Esophagus squamous epithelium (tissue), 5 donors: ENCODE measurements around the gene GAS7. TPM values are rescaled to one million over a fixed set of nuclear protein-coding genes. Genes with fewer than 3 reads are reported as not detected.
A peak's percentile ranks its signal among the peaks of the same experiment; 100 is the strongest.

Experiments used
- DNase-seq: peaks from one replicate; lab custom pipeline; 2025; lab: John Stamatoyannopoulos, UW
- H3K27ac ChIP-seq, 4 donors: fragments of 200-600 bp; sonication (generic); one replicate each; pipeline ENCODE4 v1.5.1; 2016 to 2019; ENCODE audit warnings: mild to moderate bottlenecking in 1 of 4
- H3K27me3 ChIP-seq, 4 donors: fragments of 200-600 bp; sonication (generic); 1 replicate in 3 of 4; 2 replicates in 1 of 4; pipeline versions ENCODE4 v1.5.1 to v1.6.0; 2017 to 2021; ENCODE audit warnings: antibody characterized with exemption in 1 of 4
- H3K36me3 ChIP-seq, 3 donors: fragments of 200-600 bp; sonication (generic); one replicate each; pipeline ENCODE4 v1.5.1; 2016 to 2019
- H3K4me1 ChIP-seq, 3 donors: fragments of 200-600 bp; sonication (generic); one replicate each; pipeline ENCODE4 v1.5.1; 2017 to 2019
- H3K4me3 ChIP-seq, 4 donors: fragments of 200-600 bp; sonication (generic); 1 replicate in 3 of 4; 2 replicates in 1 of 4; pipeline ENCODE4 v1.5.1; 2016 to 2019; ENCODE audit warnings: mild to moderate bottlenecking in 2 of 4, moderate library complexity in 1 of 4
- H3K9me3 ChIP-seq, 3 donors: fragments of 200-600 bp; sonication (generic); one replicate each; pipeline ENCODE4 v1.5.1; 2016 to 2019
- CTCF ChIP-seq, 6 experiments: fragments of 450-650 bp in 4 of 6; fragments of 200-600 bp in 2 of 6; sonication (generic) in 2 of 6; IDR thresholded peaks; one replicate each; pipeline ENCODE4 v1.5.1; 2016 to 2019; ENCODE audit warnings: antibody characterized with exemption in 6 of 6, mild to moderate bottlenecking in 4 of 6, moderate library complexity in 4 of 6
- POLR2A ChIP-seq, 4 donors: fragments of 450-650 bp; IDR thresholded peaks; one replicate each; pipeline ENCODE4 v1.6.1; 2017; ENCODE audit warnings: antibody characterized with exemption in 4 of 4, mild to moderate bottlenecking in 4 of 4, moderate library complexity in 3 of 4
- WGBS, 2 donors: methylation state at CpG; one replicate each; pipeline ENCODE4 v1.1.5; 2018; 5-methylcytosine and 5-hydroxymethylcytosine counted together
- intact Hi-C: fragments of 100-400 bp; cut with DNase I; formaldehyde crosslinking; loops from one replicate; pipeline ENCODE4 v1.15.0; 2022
- total RNA-seq, 4 donors: library from RNA; depleted of rRNA; stranded (reverse); fragments of >200 nt; gene quantifications; one replicate each; pipeline ENCODE4 v1.1.0, GENCODE V29; 2016
- donor health status: DM: yes; HTN: yes; CAD: no.

The GAS7 gene
- total RNA-seq, 4 donors from 2014 or later = 16.8 to 39.1 (median 30.1) TPM

GRCh38 chr17:9900044-9900594 lies 298.3 kb downstream of the GAS7 start:
- 24 to 28% methylated on average over 5 to 8 of the region's 8 CpGs for WGBS, 2 donors
- Histone ChIP-seq H3K36me3 (no peaks in the 10 kb centered on the region), H3K27me3 (no peaks in the 10 kb centered on the region), H3K4me3 (no peak overlapping the region), H3K4me1 (peaks cover 0 to 15% (median 11%) of the 10 kb centered on the region in 3 donors), H3K27ac (peak overlapping the region in 2 of 4 donors; percentile 7 to 66), H3K9me3 (no peaks in the 10 kb centered on the region)
- no peak for DNase-seq
- intact Hi-C loops = no loop called here
- no peak for TF ChIP-seq POLR2A (IDR thresholded peaks at IDR 0.05)
- no peak for TF ChIP-seq CTCF (IDR thresholded peaks at IDR 0.05)

GRCh38 chr17:9899280-9900043 lies 298.9 kb downstream of the GAS7 start:
- no peaks in the 10 kb centered on the region for H3K9me3 ChIP-seq
- no peaks in the 10 kb centered on the region for H3K36me3 ChIP-seq
- no peak for DNase-seq
- no peak overlapping the region for H3K4me3 ChIP-seq
- H3K27me3 ChIP-seq = no peaks in the 10 kb centered on the region
- no peak for TF ChIP-seq POLR2A (IDR thresholded peaks at IDR 0.05)
- no peak for TF ChIP-seq CTCF (IDR thresholded peaks at IDR 0.05)
- intact Hi-C loops = no loop called here
- H3K4me1 ChIP-seq = peaks cover 0 to 15% (median 11%) of the 10 kb centered on the region in 3 donors
- peak overlapping the region in 1 of 4 donors; percentile 34 for H3K27ac ChIP-seq
- WGBS, 2 donors = 69 to 79% methylated on average over 16 to 20 of the region's 21 CpGs

- no peak for TF ChIP-seq CTCF (IDR thresholded peaks at IDR 0.05)
- no peak for TF ChIP-seq POLR2A (IDR thresholded peaks at IDR 0.05)
- Histone ChIP-seq H3K27ac (peak overlapping the region in 1 of 4 donors; percentile 34), H3K4me3 (no peak overlapping the region), H3K36me3 (no peaks in the 10 kb centered on the region), H3K4me1 (peaks cover 0 to 15% (median 11%) of the 10 kb centered on the region in 3 donors), H3K9me3 (no peaks in the 10 kb centered on the region), H3K27me3 (no peaks in the 10 kb centered on the region)
- intact Hi-C loops = no loop called here
- 86 to 95% methylated on average over 6 to 8 of the region's 8 CpGs for WGBS, 2 donors
- DNase-seq = no peak
Observed at GRCh38 chr17:9898812-9899211, 299.6 kb downstream of the GAS7 start.

- TF ChIP-seq CTCF (IDR thresholded peaks at IDR 0.05) (no peak), POLR2A (IDR thresholded peaks at IDR 0.05) (no peak)
- no peaks in the 10 kb centered on the region for H3K27me3 ChIP-seq
- intact Hi-C loops = no loop called here
- H3K4me1 ChIP-seq = peaks cover 0 to 15% (median 11%) of the 10 kb centered on the region in 3 donors
- 73 to 75% methylated on average over 8 to 9 of the region's 13 CpGs for WGBS, 2 donors
- H3K4me3 ChIP-seq = no peak overlapping the region
- H3K9me3 ChIP-seq = no peaks in the 10 kb centered on the region
- no peaks in the 10 kb centered on the region for H3K36me3 ChIP-seq
- H3K27ac ChIP-seq = no peak overlapping the region
- DNase-seq = no peak
Observed at GRCh38 chr17:9897372-9897968, 300.9 kb downstream of the GAS7 start.

GRCh38 chr17:9895923-9896322 lies 302.5 kb downstream of the GAS7 start:
- peaks cover 0 to 11% (median 11%) of the 10 kb centered on the region in 3 donors for H3K4me1 ChIP-seq
- TF ChIP-seq CTCF (IDR thresholded peaks at IDR 0.05) = no peak
- TF ChIP-seq POLR2A (IDR thresholded peaks at IDR 0.05) = no peak
- intact Hi-C loops = no loop called here
- no peaks in the 10 kb centered on the region for H3K36me3 ChIP-seq
- no peaks in the 10 kb centered on the region for H3K9me3 ChIP-seq
- no peaks in the 10 kb centered on the region for H3K27me3 ChIP-seq
- DNase-seq = no peak
- no peak overlapping the region for H3K27ac ChIP-seq
- no peak overlapping the region for H3K4me3 ChIP-seq
